HEK293 (cell line): ENCODE data around the gene ISYNA1.

Experiments used
- BCL11A ChIP-seq: fragments of 450-650 bp; formaldehyde crosslinking; IDR thresholded peaks from 2 replicates; pipeline ENCODE4 v1.5.1; 2016; ENCODE audit warnings: low read depth, missing biosample characterization, missing genetic modification characterization
- GFI1B ChIP-seq: fragments of 450-650 bp; formaldehyde crosslinking; IDR thresholded peaks from 2 replicates; pipeline ENCODE4 v1.5.1; 2016; ENCODE audit warnings: missing biosample characterization, missing genetic modification characterization
- PRDM1 ChIP-seq: fragments of 450-650 bp; formaldehyde crosslinking; IDR thresholded peaks from 2 replicates; pipeline ENCODE4; 2016; ENCODE audit warnings: missing biosample characterization, missing genetic modification characterization
- SCRT2 ChIP-seq: fragments of 450-650 bp; formaldehyde crosslinking; IDR thresholded peaks from 2 replicates; pipeline ENCODE4 v1.5.1; 2016; ENCODE audit warnings: missing biosample characterization, missing genetic modification characterization
- SP3 ChIP-seq: fragments of 450-650 bp; formaldehyde crosslinking; IDR thresholded peaks from 2 replicates; pipeline ENCODE4 v1.5.1; 2016; ENCODE audit warnings: missing biosample characterization, missing genetic modification characterization
- SP7 ChIP-seq: fragments of 450-650 bp; formaldehyde crosslinking; IDR thresholded peaks from 2 replicates; pipeline ENCODE4 v1.5.1; 2016; ENCODE audit warnings: missing biosample characterization, missing genetic modification characterization
- ZBTB11 ChIP-seq: fragments of 450-650 bp; formaldehyde crosslinking; conservative IDR thresholded peaks from 2 replicates; pipeline ENCODE4 v1.5.1; 2016; ENCODE audit warnings: low read depth, missing biosample characterization, missing genetic modification characterization
- ZBTB17 ChIP-seq: fragments of 450-650 bp; formaldehyde crosslinking; IDR thresholded peaks from 2 replicates; pipeline ENCODE4 v1.5.1; 2016; ENCODE audit warnings: missing biosample characterization, missing genetic modification characterization
- ZFP3 ChIP-seq: fragments of 450-650 bp; formaldehyde crosslinking; IDR thresholded peaks from 2 replicates; pipeline ENCODE4 v1.5.1; 2016; ENCODE audit warnings: low read depth, missing biosample characterization, missing genetic modification characterization
- ZFP37 ChIP-seq: fragments of 450-650 bp; formaldehyde crosslinking; IDR thresholded peaks from 2 replicates; pipeline ENCODE4 v1.5.1; 2016; ENCODE audit warnings: missing biosample characterization, missing genetic modification characterization
- ZNF18 ChIP-seq: fragments of 450-650 bp; formaldehyde crosslinking; IDR thresholded peaks from 2 replicates; pipeline ENCODE4 v1.5.1; 2016; ENCODE audit warnings: missing biosample characterization, missing genetic modification characterization
- ZNF19 ChIP-seq: fragments of 450-650 bp; formaldehyde crosslinking; IDR thresholded peaks from 2 replicates; pipeline ENCODE4; 2016; ENCODE audit warnings: missing biosample characterization, missing genetic modification characterization, low read depth
- ZNF248 ChIP-seq: fragments of 450-650 bp; formaldehyde crosslinking; IDR thresholded peaks from 2 replicates; pipeline ENCODE4 v1.5.1; 2017; ENCODE audit warnings: missing biosample characterization, missing genetic modification characterization
- ZNF274 ChIP-seq, 2 experiments: fragments of 200-500 bp in 1 of 2; fragments of 450-650 bp in 1 of 2; sonication (Bioruptor generic) in 1 of 2; formaldehyde crosslinking in 1 of 2; IDR thresholded peaks; 2 replicates each; pipeline versions ENCODE4 v1.5.1 to v1.6.1; 2014 to 2016; ENCODE audit warnings: borderline replicate concordance in 1 of 2, inconsistent platforms in 1 of 2, low read length in 1 of 2, missing biosample characterization in 1 of 2, missing genetic modification characterization in 1 of 2
- ZNF341 ChIP-seq: fragments of 450-650 bp; formaldehyde crosslinking; IDR thresholded peaks from 2 replicates; pipeline ENCODE4; 2016; ENCODE audit warnings: low read depth, missing biosample characterization, missing genetic modification characterization
- ZNF366 ChIP-seq: fragments of 450-650 bp; formaldehyde crosslinking; conservative IDR thresholded peaks from 2 replicates; pipeline ENCODE4 v1.5.1; 2016; ENCODE audit warnings: missing biosample characterization, missing genetic modification characterization
- ZNF394 ChIP-seq: fragments of 450-650 bp; formaldehyde crosslinking; IDR thresholded peaks from 2 replicates; pipeline ENCODE4 v1.5.1; 2016; ENCODE audit warnings: missing biosample characterization, missing genetic modification characterization, mild to moderate bottlenecking, moderate library complexity, borderline replicate concordance
- ZNF404 ChIP-seq: fragments of 450-650 bp; formaldehyde crosslinking; IDR thresholded peaks from 2 replicates; pipeline ENCODE4 v1.5.1; 2017; ENCODE audit warnings: missing biosample characterization, missing genetic modification characterization
- ZNF501 ChIP-seq: fragments of 450-650 bp; formaldehyde crosslinking; IDR thresholded peaks from 2 replicates; pipeline ENCODE4 v1.5.1; 2016; ENCODE audit warnings: missing biosample characterization, missing genetic modification characterization
- ZNF513 ChIP-seq: fragments of 450-650 bp; IDR thresholded peaks from 2 replicates; pipeline ENCODE4 v1.5.1; 2018; ENCODE audit warnings: missing biosample characterization, missing genetic modification characterization
- ZNF626 ChIP-seq: fragments of 450-650 bp; sonication (Bioruptor Pico); formaldehyde crosslinking; IDR thresholded peaks from 2 replicates; pipeline ENCODE4 v1.5.1; 2018; ENCODE audit warnings: missing biosample characterization, missing genetic modification characterization, inconsistent platforms
- ZNF660 ChIP-seq: fragments of 450-650 bp; IDR thresholded peaks from 2 replicates; pipeline ENCODE4 v1.5.1; 2018; ENCODE audit warnings: missing biosample characterization, mild to moderate bottlenecking, missing genetic modification characterization
- ZNF664 ChIP-seq: fragments of 450-650 bp; formaldehyde crosslinking; IDR thresholded peaks from 2 replicates; pipeline ENCODE4 v1.5.1; 2016; ENCODE audit warnings: missing biosample characterization, missing genetic modification characterization
- ZNF701 ChIP-seq: fragments of 450-650 bp; formaldehyde crosslinking; IDR thresholded peaks from 2 replicates; pipeline ENCODE4 v1.5.1; 2016; ENCODE audit warnings: missing biosample characterization, missing genetic modification characterization
- ZNF747 ChIP-seq: fragments of 450-650 bp; formaldehyde crosslinking; IDR thresholded peaks from 2 replicates; pipeline ENCODE4 v1.5.1; 2016; ENCODE audit warnings: missing biosample characterization, missing genetic modification characterization
- ZSCAN4 ChIP-seq: fragments of 450-650 bp; formaldehyde crosslinking; IDR thresholded peaks from 2 replicates; pipeline ENCODE4 v1.5.1; 2017; ENCODE audit warnings: missing biosample characterization, missing genetic modification characterization
- TF ChIP-seq, protein P1 (sequence below): fragments of 450-650 bp; formaldehyde crosslinking; optimal IDR thresholded peaks from 2 replicates; pipeline ENCODE3; 2016; ENCODE audit warnings: missing biosample characterization, mild to moderate bottlenecking, missing genetic modification characterization

The ISYNA1 gene

GRCh38 chr19:18428787-18429674, 8.9 kb downstream of the ISYNA1 start (continued):
- TF ChIP-seq SCRT2 = no peak
- TF ChIP-seq ZNF274 (IDR thresholded peaks at IDR 0.05; ENCODE audit: low read length) = no peak
- TF ChIP-seq ZNF274 (tag by site-specific recombination; IDR thresholded peaks at IDR 0.05; ENCODE audit: borderline replicate concordance) = no peak
- no peak for TF ChIP-seq ZNF626 (tag by site-specific recombination)
- TF ChIP-seq ZNF248 = no peak
- peak; percentile 73 for TF ChIP-seq SP3
- TF ChIP-seq ZNF18 (tag by site-specific recombination) = no peak
- 0 out of 2 replicates have a peak, but pooled peaks have one; percentile 13 for TF ChIP-seq ZNF501 (tag by site-specific recombination)
- no peak for TF ChIP-seq ZFP37 (tag by site-specific recombination)
- 0 out of 2 replicates have a peak, but pooled peaks have one; percentile 12 for TF ChIP-seq ZNF394 (tag by site-specific recombination)
- peak; percentile 61 for TF ChIP-seq SP7 (tag by site-specific recombination)
- TF ChIP-seq ZNF404 (tag by site-specific recombination) = no peak
- TF ChIP-seq ZNF513 = no peak
- no peak for TF ChIP-seq ZNF660
- no peak for TF ChIP-seq GFI1B
- TF ChIP-seq ZFP3 (tag by site-specific recombination) = no peak
- no peak for TF ChIP-seq ZNF664 (tag by site-specific recombination)
- TF ChIP-seq ZSCAN4 (tag by site-specific recombination) = no peak
- TF ChIP-seq, protein P1, sequence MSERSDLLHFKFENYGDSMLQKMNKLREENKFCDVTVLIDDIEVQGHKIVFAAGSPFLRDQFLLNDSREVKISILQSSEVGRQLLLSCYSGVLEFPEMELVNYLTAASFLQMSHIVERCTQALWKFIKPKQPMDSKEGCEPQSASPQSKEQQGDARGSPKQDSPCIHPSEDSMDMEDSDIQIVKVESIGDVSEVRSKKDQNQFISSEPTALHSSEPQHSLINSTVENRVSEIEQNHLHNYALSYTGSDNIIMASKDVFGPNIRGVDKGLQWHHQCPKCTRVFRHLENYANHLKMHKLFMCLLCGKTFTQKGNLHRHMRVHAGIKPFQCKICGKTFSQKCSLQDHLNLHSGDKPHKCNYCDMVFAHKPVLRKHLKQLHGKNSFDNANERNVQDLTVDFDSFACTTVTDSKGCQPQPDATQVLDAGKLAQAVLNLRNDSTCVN (tag by site-specific recombination) = peak; percentile 92
- peak; percentile 15; the same call in 1 of the 2 replicates for TF ChIP-seq BCL11A
- TF ChIP-seq ZNF701 = no peak
- no peak for TF ChIP-seq ZNF366
- no peak for TF ChIP-seq ZNF19 (tag by site-specific recombination)
- peak; percentile 88 for TF ChIP-seq ZBTB17 (tag by site-specific recombination)
- TF ChIP-seq ZNF747 (tag by site-specific recombination) = no peak
- peak; percentile 55 for TF ChIP-seq ZNF341
- TF ChIP-seq ZBTB11 (tag by site-specific recombination) = no peak
- TF ChIP-seq PRDM1 = no peak
